Neuronal stem cell (in vitro differentiated cells): Measurements from ENCODE around the gene FN3K.
A peak's percentile ranks its signal among the peaks of the same experiment; 100 is the strongest.

Experiments used
- DNase-seq: peaks from one replicate; pipeline ENCODE4 v3.0.0-alpha.2; 2013; ENCODE audit warnings: low spot score
- H2AFZ ChIP-seq: one replicate; pipeline ENCODE4 v1.6.1; 2013; ENCODE audit warnings: mild to moderate bottlenecking, low read length, inconsistent platforms
- H2AK5ac ChIP-seq: 2 replicates; pipeline ENCODE4 v1.6.1; 2013; ENCODE audit warnings: low read depth, mild to moderate bottlenecking, inconsistent platforms, low read length, moderate library complexity, mixed read lengths
- H2BK120ac ChIP-seq: 2 replicates; pipeline ENCODE4 v1.6.1; 2013; ENCODE audit warnings: low read depth, mild to moderate bottlenecking, inconsistent platforms, low read length, moderate library complexity, mixed read lengths
- H2BK12ac ChIP-seq: one replicate; pipeline ENCODE4 v1.6.1; 2013; ENCODE audit warnings: low read length, inconsistent platforms
- H2BK15ac ChIP-seq: 2 replicates; pipeline ENCODE4 v1.6.1; 2013; ENCODE audit warnings: mild to moderate bottlenecking, low read length, inconsistent platforms, mixed read lengths
- H2BK5ac ChIP-seq: one replicate; pipeline ENCODE4 v1.6.1; 2013; ENCODE audit warnings: inconsistent platforms, mild to moderate bottlenecking, low read length, moderate library complexity
- H3K14ac ChIP-seq: one replicate; pipeline ENCODE4 v1.6.1; 2013; ENCODE audit warnings: low read length, inconsistent platforms
- H3K18ac ChIP-seq: 2 replicates; pipeline ENCODE4 v1.6.1; 2013; ENCODE audit warnings: low read length, inconsistent platforms
- H3K23ac ChIP-seq: 2 replicates; pipeline ENCODE4 v1.6.1; 2013; ENCODE audit warnings: low read depth, mild to moderate bottlenecking, mixed read lengths, low read length, inconsistent platforms; ENCODE audit not compliant: poor library complexity
- H3K27ac ChIP-seq: replicated peaks from 3 replicates; pipeline ENCODE4 v1.5.1; 2013; ENCODE audit warnings: low read length, inconsistent platforms
- H3K27me3 ChIP-seq, 3 experiments: 2 replicates each; pipeline ENCODE4 v1.6.1; 2013; ENCODE audit warnings: low read length in 3 of 3, mild to moderate bottlenecking in 2 of 3, inconsistent platforms in 1 of 3, low read depth in 1 of 3, mixed read lengths in 1 of 3, moderate library complexity in 1 of 3; ENCODE audit not compliant: control insufficient read depth in 3 of 3, insufficient read depth in 3 of 3
- H3K36me3 ChIP-seq, 2 donors: replicated peaks in 1 of 2; 2 replicates each; pipeline ENCODE4 v1.6.1; 2013; ENCODE audit warnings: low read length in 2 of 2; ENCODE audit not compliant: control insufficient read depth in 2 of 2, insufficient read depth in 2 of 2
- H3K4ac ChIP-seq: 2 replicates; pipeline ENCODE4 v1.6.1; 2013; ENCODE audit warnings: inconsistent platforms, mild to moderate bottlenecking, low read length, moderate library complexity
- H3K4me1 ChIP-seq, 2 donors: 1 replicate in 1 of 2; 2 replicates in 1 of 2; pipeline ENCODE4 v1.6.1; 2013; ENCODE audit warnings: low read length in 2 of 2, low read depth in 1 of 2; ENCODE audit not compliant: control insufficient read depth in 2 of 2, insufficient read depth in 1 of 2
- H3K4me2 ChIP-seq: one replicate; pipeline ENCODE4 v1.6.1; 2013; ENCODE audit warnings: mild to moderate bottlenecking, low read length, inconsistent platforms; ENCODE audit not compliant: insufficient read depth, poor library complexity, severe bottlenecking
- H3K4me3 ChIP-seq, 2 donors: 2 replicates each; pipeline ENCODE4 v1.5.1; 2013; ENCODE audit warnings: low read length in 2 of 2, mild to moderate bottlenecking in 2 of 2, inconsistent platforms in 1 of 2, moderate library complexity in 1 of 2
- H3K79me1 ChIP-seq: one replicate; pipeline ENCODE4 v1.6.1; 2013; ENCODE audit warnings: low read depth, mild to moderate bottlenecking, inconsistent platforms, low read length, moderate library complexity
- H3K9ac ChIP-seq: one replicate; pipeline ENCODE4 v1.6.1; 2013; ENCODE audit warnings: mild to moderate bottlenecking, low read depth, low read length, inconsistent platforms; ENCODE audit not compliant: poor library complexity
- H3K9me3 ChIP-seq, 2 donors: replicated peaks in 1 of 2; 2 replicates each; pipeline versions ENCODE3 to v1.6.1; 2013; ENCODE audit warnings: low read length in 2 of 2, mild to moderate bottlenecking in 2 of 2, inconsistent platforms in 1 of 2, low read depth in 1 of 2, mixed read lengths in 1 of 2, moderate library complexity in 1 of 2; ENCODE audit not compliant: control insufficient read depth in 2 of 2, insufficient read depth in 1 of 2
- H4K8ac ChIP-seq: one replicate; pipeline ENCODE4 v1.6.1; 2013; ENCODE audit warnings: low read depth, mild to moderate bottlenecking, inconsistent platforms, low read length, moderate library complexity
- H4K91ac ChIP-seq: one replicate; pipeline ENCODE4 v1.6.1; 2013; ENCODE audit warnings: low read length, low read depth, mild to moderate bottlenecking, inconsistent platforms; ENCODE audit not compliant: poor library complexity
- WGBS, 2 donors: extraction: QIAGEN DNeasy Blood & Tissue Kit; methylation state at CpG; one replicate each; pipeline ENCODE4 v1.1.7; 2013; ENCODE audit warnings: missing lambda C conversion rate in 2 of 2, mixed read lengths in 1 of 2; ENCODE audit not compliant: insufficient read length in 2 of 2, insufficient replicate concordance in 1 of 2; ENCODE audit errors: extremely low coverage in 2 of 2; 5-methylcytosine and 5-hydroxymethylcytosine counted together

The FN3K gene

DNA sequence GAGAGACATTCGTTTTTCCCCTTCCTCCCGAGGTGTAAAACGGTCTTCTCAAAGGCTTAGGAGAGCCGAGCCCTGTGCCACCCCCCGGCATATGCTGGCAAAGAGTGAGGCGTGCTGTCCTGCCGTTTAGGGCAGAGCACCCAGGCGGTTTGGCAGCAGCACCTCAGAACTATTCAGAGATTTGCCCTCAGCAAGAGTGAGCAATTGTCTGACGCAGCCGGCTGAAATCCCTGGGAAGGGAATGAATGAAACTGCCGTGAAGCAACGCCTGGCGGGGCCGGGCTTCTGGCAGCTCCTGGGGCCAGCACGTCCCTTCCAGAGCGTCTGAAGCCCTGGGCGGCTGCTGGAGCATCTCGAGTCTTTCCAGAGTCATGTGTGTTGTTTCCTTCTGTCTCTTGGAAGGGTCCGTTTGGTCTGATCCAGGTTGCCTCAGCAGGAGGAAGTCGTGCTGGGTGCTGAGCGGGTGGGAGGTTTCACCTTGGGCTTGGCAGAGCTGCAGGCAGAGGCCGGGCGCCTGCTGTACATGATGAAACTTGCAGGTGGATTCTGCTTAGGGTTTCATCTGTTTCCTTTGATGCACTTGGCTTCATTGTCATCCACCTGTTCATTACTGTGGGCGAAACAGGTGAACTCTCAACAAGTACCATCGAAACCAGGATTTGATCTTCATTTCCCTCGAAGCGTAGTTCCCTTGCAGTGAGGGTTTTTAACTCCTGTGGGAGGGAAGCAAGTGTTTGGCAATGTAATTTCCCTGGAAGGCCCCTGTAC lies 51.9 kb downstream of the FN3K start:
- peak overlapping the region; percentile 16 for H3K18ac ChIP-seq
- no peak overlapping the region for H3K23ac ChIP-seq
- peaks cover 34% of the 10 kb centered on the region for H3K79me1 ChIP-seq
- H2BK120ac ChIP-seq, result no peak overlapping the region
- peaks cover 0 to 1% of the 10 kb centered on the region in 2 donors for H3K9me3 ChIP-seq
- H3K36me3 ChIP-seq, result peaks cover 21 to 78% of the 10 kb centered on the region in 2 donors
- WGBS, 2 donors, result no CpG with 5 or more reads among the region's 27 CpGs
- H2AFZ ChIP-seq, result no peak overlapping the region
- H3K9ac ChIP-seq, result no peak overlapping the region
- no peaks in the 10 kb centered on the region for H3K4me1 ChIP-seq
- no peak for DNase-seq
- no peak overlapping the region for H2AK5ac ChIP-seq
- no peak overlapping the region for H3K4me2 ChIP-seq
- no peak overlapping the region for H3K4me3 ChIP-seq
- no peak overlapping the region for H2BK15ac ChIP-seq
- no peak overlapping the region for H3K14ac ChIP-seq
- H3K27me3 ChIP-seq, result no peaks in the 10 kb centered on the region
- H3K4ac ChIP-seq, result no peak overlapping the region
- H3K27ac ChIP-seq, result no peak overlapping the region
- no peak overlapping the region for H2BK5ac ChIP-seq
- H4K91ac ChIP-seq, result no peak overlapping the region
- H2BK12ac ChIP-seq, result no peak overlapping the region
- no peak overlapping the region for H4K8ac ChIP-seq

DNA sequence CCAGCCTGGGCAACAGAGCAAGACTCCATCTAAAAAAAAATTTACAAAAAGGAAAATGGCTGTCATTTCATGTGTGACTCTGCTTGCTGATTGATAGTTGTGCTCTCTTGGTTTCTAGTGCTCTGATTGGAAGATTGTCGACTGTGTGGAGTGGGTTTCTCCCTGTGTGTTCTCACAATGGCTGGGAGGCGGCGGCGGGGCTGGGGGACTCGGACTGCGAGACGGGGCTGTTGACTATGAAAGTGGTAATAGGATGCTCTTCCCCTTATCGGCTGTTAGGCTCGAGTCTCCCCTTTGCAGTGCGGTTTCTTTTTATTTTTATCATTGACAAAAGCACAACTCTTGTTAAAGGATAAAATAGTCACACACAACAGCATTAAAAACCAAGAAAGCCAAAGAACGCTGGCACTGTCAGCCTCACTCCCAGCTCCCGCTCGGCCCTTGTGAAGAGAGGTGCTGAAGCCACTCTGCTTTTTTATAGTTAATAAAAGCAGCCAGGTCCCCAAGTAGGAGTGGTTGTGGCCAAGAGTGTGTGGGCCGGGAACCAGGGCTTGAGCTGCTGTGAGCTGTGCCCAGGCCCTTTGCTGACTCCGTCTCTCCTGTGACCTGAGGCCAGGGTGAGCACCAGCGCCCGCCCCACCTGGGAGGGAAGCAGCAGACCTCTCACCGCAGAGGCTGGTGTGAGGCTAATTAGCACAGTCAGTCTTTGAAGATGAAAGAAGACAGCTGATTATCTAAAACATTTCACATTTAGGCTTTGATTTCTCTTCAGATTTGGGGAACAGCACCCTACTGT lies 53.0 kb downstream of the FN3K start:
- Histone ChIP-seq H3K18ac (no peak overlapping the region), H3K36me3 (peaks cover 16 to 67% of the 10 kb centered on the region in 2 donors), H2BK12ac (no peak overlapping the region), H3K9ac (no peak overlapping the region), H3K14ac (no peak overlapping the region), H3K4me2 (no peak overlapping the region), H3K4ac (no peak overlapping the region), H3K27ac (no peak overlapping the region), H2AFZ (no peak overlapping the region), H2BK15ac (no peak overlapping the region), H3K9me3 (peaks cover 0 to 1% of the 10 kb centered on the region in 2 donors), H4K91ac (no peak overlapping the region), H3K4me1 (peaks cover 0 to 3% of the 10 kb centered on the region in 2 donors), H3K23ac (no peak overlapping the region), H2AK5ac (no peak overlapping the region), H3K79me1 (peaks cover 32% of the 10 kb centered on the region), H2BK120ac (no peak overlapping the region), H3K27me3 (no peaks in the 10 kb centered on the region), H2BK5ac (no peak overlapping the region), H4K8ac (no peak overlapping the region), H3K4me3 (no peak overlapping the region)
- no peak for DNase-seq
- WGBS, 2 donors, result no CpG with 5 or more reads among the region's 18 CpGs

DNA sequence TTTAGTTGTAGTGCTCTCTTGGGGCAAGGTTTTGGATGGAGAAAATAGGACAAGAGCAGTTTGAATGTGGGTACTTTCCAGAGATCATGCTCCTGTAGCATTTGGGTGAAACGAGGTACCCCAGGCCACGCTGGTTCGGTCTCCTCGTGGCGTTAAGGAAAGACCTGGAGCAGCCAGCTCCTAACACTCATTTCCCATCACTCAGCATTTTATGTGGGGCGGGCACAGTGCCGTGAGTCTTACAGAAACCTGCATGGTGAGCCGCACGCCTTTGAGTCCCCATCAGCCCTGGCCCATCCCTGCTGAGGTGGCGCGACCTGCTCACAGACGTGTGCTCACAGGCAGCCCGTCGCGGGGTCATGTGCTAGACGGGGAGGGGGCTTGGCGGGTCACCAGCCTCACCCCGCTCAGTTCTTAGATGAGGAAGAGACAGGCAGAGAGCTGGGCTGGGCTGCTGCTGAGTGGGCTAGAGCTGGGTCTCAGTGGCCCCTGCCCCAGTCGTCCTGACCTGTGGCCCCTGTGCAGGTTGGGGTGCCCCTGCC lies 53.7 kb downstream of the FN3K start:
- no peak overlapping the region for H2BK5ac ChIP-seq
- H3K79me1 ChIP-seq, result peaks cover 35% of the 10 kb centered on the region
- no peak overlapping the region for H2AK5ac ChIP-seq
- no peak overlapping the region for H2BK12ac ChIP-seq
- H3K27ac ChIP-seq, result no peak overlapping the region
- no peak overlapping the region for H3K14ac ChIP-seq
- no CpG with 5 or more reads among the region's 19 CpGs for WGBS, 2 donors
- no peak overlapping the region for H3K4me3 ChIP-seq
- DNase-seq, result no peak
- peak overlapping the region; percentile 67 for H2BK15ac ChIP-seq
- H3K4me1 ChIP-seq, result peaks cover 0 to 8% of the 10 kb centered on the region in 2 donors
- no peak overlapping the region for H4K91ac ChIP-seq
- no peak overlapping the region for H3K4ac ChIP-seq
- no peak overlapping the region for H3K23ac ChIP-seq
- no peak overlapping the region for H2BK120ac ChIP-seq
- H3K36me3 ChIP-seq, result peaks cover 16 to 65% of the 10 kb centered on the region in 2 donors
- peak overlapping the region; percentile 71 for H3K18ac ChIP-seq
- H2AFZ ChIP-seq, result no peak overlapping the region
- H3K9me3 ChIP-seq, result peaks cover 0 to 1% of the 10 kb centered on the region in 2 donors
- no peaks in the 10 kb centered on the region for H3K27me3 ChIP-seq
- peak overlapping the region; percentile 43 for H4K8ac ChIP-seq
- peak overlapping the region; percentile 12 for H3K9ac ChIP-seq
- no peak overlapping the region for H3K4me2 ChIP-seq

DNA sequence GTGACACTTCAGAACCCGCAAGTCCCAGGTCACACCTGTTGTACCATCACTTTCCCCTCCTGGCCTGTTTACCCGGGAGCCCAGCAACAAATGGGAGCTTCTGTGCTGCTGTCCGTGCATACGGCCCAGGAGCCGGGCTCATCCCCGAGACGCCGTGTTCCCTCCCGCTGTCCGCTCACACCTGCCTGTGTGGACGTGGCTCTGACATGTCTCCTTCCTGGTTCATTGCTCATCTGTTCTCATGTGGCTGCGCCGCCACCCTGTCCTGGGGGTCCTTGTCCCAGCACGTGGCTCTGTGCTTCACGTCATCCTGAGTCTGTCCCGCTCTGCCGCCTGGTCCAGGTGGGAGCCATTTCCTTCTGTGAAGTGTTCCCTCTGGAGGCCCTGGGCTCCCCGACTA lies 54.4 kb downstream of the FN3K start:
- Histone ChIP-seq H3K9ac (no peak overlapping the region), H3K36me3 (peaks cover 9 to 60% of the 10 kb centered on the region in 2 donors), H3K4me2 (no peak overlapping the region), H2BK12ac (peak overlapping the region; percentile 41), H3K27ac (no peak overlapping the region), H3K14ac (peak overlapping the region; percentile 38), H2AK5ac (no peak overlapping the region), H4K91ac (no peak overlapping the region), H2BK15ac (no peak overlapping the region), H3K4me1 (peaks cover 0 to 8% of the 10 kb centered on the region in 2 donors), H2AFZ (no peak overlapping the region), H3K9me3 (peaks cover 0 to 1% of the 10 kb centered on the region in 2 donors), H3K23ac (peak overlapping the region; percentile 89), H3K79me1 (peaks cover 35% of the 10 kb centered on the region), H3K4me3 (no peak overlapping the region), H3K18ac (no peak overlapping the region), H3K4ac (no peak overlapping the region), H2BK5ac (no peak overlapping the region), H4K8ac (no peak overlapping the region), H3K27me3 (no peaks in the 10 kb centered on the region), H2BK120ac (no peak overlapping the region)
- no peak for DNase-seq
- WGBS, 2 donors, result no CpG with 5 or more reads among the region's 18 CpGs
